ENCODE data around the gene APOBR.
"Not testable (repeated sequence)": the region's sequence is repeated elsewhere in the genome, so short reads cannot be mapped to it uniquely, and the experiment has no call there.

Gene APOBR

GRCh38 chr16:28497861-28498599 lies 3.6 kb downstream of the APOBR start:
- no peak for DNase-seq (ENCODE audit: low read depth in 2 of 2)

- no peak for DNase-seq (ENCODE audit: low read depth in 2 of 2)
These were observed 4.4 kb downstream of the APOBR start for GRCh38 chr16:28498666-28499381.

- DNase-seq (ENCODE audit: low read depth in 2 of 2) = no peak
These were observed 5.4 kb downstream of the APOBR start for GRCh38 chr16:28499854-28500253.

- not testable (repeated sequence) for DNase-seq (ENCODE audit: low read depth in 2 of 2)
These were observed 6.2 kb downstream of the APOBR start for GRCh38 chr16:28500476-28501180.

- DNase-seq (ENCODE audit: low read depth in 2 of 2) = no peak
These were observed 7.1 kb downstream of the APOBR start for GRCh38 chr16:28501258-28502232.

- no peak for DNase-seq (ENCODE audit: low read depth in 2 of 2)
These were observed 7.8 kb downstream of the APOBR start for GRCh38 chr16:28502290-28502689.

- no peak for DNase-seq (ENCODE audit: low read depth in 2 of 2)
These were observed 9.2 kb downstream of the APOBR start for GRCh38 chr16:28503470-28504259.

- no peak for DNase-seq (ENCODE audit: low read depth in 2 of 2)
These were observed 10.4 kb downstream of the APOBR start for GRCh38 chr16:28504707-28505404.

- DNase-seq (ENCODE audit: low read depth in 2 of 2) = no peak
These were observed 11.2 kb downstream of the APOBR start for GRCh38 chr16:28505489-28506137.

- no peak for DNase-seq (ENCODE audit: low read depth in 2 of 2)
These were observed 16.6 kb downstream of the APOBR start for GRCh38 chr16:28511031-28511430.

GRCh38 chr16:28511801-28512789 lies 17.7 kb downstream of the APOBR start:
- no peak for DNase-seq (ENCODE audit: low read depth in 2 of 2)

- DNase-seq (ENCODE audit: low read depth in 2 of 2) = no peak
These were observed 19.2 kb downstream of the APOBR start for GRCh38 chr16:28513484-28514181.

- DNase-seq (ENCODE audit: low read depth in 2 of 2) = no peak
These were observed 19.8 kb downstream of the APOBR start for GRCh38 chr16:28514246-28514645.

- DNase-seq (ENCODE audit: low read depth in 2 of 2) = no peak
These were observed 26.2 kb downstream of the APOBR start for GRCh38 chr16:28520672-28521071.

GRCh38 chr16:28521436-28521835 lies 27.0 kb downstream of the APOBR start:
- DNase-seq (ENCODE audit: low read depth in 2 of 2) = no peak

- no peak for DNase-seq (ENCODE audit: low read depth in 2 of 2)
These were observed 28.3 kb downstream of the APOBR start for GRCh38 chr16:28522792-28523191.

GRCh38 chr16:28524681-28525171 lies 30.3 kb downstream of the APOBR start:
- no peak for DNase-seq (ENCODE audit: low read depth in 2 of 2)

All from stimulated activated CD4-positive, alpha-beta T cell treated with anti-CD3 and anti-CD28 coated beads, Interleukin-15, amount 100 ng/mL, for 48 hours (primary cell).